Measurements from ENCODE around the gene CLIC4.

DNA sequence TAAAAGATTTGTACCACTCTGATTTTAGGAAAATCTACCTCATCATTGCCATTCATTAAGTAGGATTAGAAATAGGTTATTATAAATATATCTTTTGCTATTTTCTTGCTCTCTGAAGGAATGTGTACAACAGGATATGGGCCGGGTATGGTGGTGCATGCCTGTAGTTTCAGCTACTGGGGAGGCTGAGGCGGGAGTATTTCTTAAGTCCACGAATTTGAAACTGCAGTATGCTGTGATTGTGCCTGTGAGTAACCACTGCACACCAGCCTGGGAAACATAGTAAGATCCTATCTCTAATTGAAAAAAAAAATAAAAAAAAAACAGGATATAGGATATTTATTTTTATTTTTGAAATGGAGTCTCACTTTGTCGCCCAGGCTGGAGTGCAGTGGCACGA lies 50.0 kb downstream of the CLIC4 start:
- TF ChIP-seq POLR2A (IDR thresholded peaks at IDR 0.05; ENCODE audit: control extremely low read depth in 1 of 2, low read depth in 2 of 2, low read length in 2 of 2) (no peak), SIRT6 (IDR thresholded peaks at IDR 0.05; ENCODE audit: low read length) (no peak), POLR2AphosphoS5 (IDR thresholded peaks at IDR 0.05; ENCODE audit: low read depth, low read length) (no peak), TBP (IDR thresholded peaks at IDR 0.05; ENCODE audit: low read depth, low read length) (no peak)
- TF ChIP-seq, protein P1, sequence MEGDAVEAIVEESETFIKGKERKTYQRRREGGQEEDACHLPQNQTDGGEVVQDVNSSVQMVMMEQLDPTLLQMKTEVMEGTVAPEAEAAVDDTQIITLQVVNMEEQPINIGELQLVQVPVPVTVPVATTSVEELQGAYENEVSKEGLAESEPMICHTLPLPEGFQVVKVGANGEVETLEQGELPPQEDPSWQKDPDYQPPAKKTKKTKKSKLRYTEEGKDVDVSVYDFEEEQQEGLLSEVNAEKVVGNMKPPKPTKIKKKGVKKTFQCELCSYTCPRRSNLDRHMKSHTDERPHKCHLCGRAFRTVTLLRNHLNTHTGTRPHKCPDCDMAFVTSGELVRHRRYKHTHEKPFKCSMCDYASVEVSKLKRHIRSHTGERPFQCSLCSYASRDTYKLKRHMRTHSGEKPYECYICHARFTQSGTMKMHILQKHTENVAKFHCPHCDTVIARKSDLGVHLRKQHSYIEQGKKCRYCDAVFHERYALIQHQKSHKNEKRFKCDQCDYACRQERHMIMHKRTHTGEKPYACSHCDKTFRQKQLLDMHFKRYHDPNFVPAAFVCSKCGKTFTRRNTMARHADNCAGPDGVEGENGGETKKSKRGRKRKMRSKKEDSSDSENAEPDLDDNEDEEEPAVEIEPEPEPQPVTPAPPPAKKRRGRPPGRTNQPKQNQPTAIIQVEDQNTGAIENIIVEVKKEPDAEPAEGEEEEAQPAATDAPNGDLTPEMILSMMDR (IDR thresholded peaks at IDR 0.05; ENCODE audit: control extremely low read depth in 1 of 3, insufficient read depth in 1 of 3, low read depth in 1 of 3, low read length in 3 of 3): no peak
- TF ChIP-seq, protein P2, sequence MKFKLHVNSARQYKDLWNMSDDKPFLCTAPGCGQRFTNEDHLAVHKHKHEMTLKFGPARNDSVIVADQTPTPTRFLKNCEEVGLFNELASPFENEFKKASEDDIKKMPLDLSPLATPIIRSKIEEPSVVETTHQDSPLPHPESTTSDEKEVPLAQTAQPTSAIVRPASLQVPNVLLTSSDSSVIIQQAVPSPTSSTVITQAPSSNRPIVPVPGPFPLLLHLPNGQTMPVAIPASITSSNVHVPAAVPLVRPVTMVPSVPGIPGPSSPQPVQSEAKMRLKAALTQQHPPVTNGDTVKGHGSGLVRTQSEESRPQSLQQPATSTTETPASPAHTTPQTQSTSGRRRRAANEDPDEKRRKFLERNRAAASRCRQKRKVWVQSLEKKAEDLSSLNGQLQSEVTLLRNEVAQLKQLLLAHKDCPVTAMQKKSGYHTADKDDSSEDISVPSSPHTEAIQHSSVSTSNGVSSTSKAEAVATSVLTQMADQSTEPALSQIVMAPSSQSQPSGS (IDR thresholded peaks at IDR 0.05; ENCODE audit: low read length): no peak
